SHP77 treated with DMSO at 0.1 percent for 48 hours (cell line): ENCODE data around the gene MMP8.
"Not testable (repeated sequence)": the region's sequence is repeated elsewhere in the genome, so short reads cannot be mapped to it uniquely, and the experiment has no call there.

ENCODE experiments used
- DNase-seq: peaks from one replicate; lab custom pipeline; 2025; lab: John Stamatoyannopoulos, UW

Gene MMP8

GRCh38 chr11:102724904-102725500 is at the start of gene MMP8:
Gene MMP8, minus strand, starts transcription at chr11:102724954. Its CDS starts 99 bp downstream, at chr11:102724855.
- DNase-seq = no peak

- no peak for DNase-seq
These were observed 48.6 kb upstream of the MMP8 start for GRCh38 chr11:102773386-102773785.

- no peak for DNase-seq
These were observed 46.6 kb upstream of the MMP8 start for GRCh38 chr11:102771351-102771750.

- DNase-seq = no peak
These were observed 45.4 kb upstream of the MMP8 start for GRCh38 chr11:102770191-102770590.

GRCh38 chr11:102767800-102768199 is 43.0 kb upstream of the MMP8 start:
- no peak for DNase-seq

GRCh38 chr11:102763440-102763839 is 38.7 kb upstream of the MMP8 start:
- DNase-seq = no peak

GRCh38 chr11:102762361-102762767 is 37.6 kb upstream of the MMP8 start:
- no peak for DNase-seq

GRCh38 chr11:102761646-102762238 is 37.0 kb upstream of the MMP8 start:
- no peak for DNase-seq

- DNase-seq = no peak
These were observed 35.7 kb upstream of the MMP8 start for GRCh38 chr11:102760344-102761035.

- no peak for DNase-seq
These were observed 33.2 kb upstream of the MMP8 start for GRCh38 chr11:102757823-102758549.

GRCh38 chr11:102753267-102753666 is 28.5 kb upstream of the MMP8 start:
- DNase-seq = no peak

- no peak for DNase-seq
These were observed 26.9 kb upstream of the MMP8 start for GRCh38 chr11:102751673-102752072.

- DNase-seq = no peak
These were observed 24.5 kb upstream of the MMP8 start for GRCh38 chr11:102749101-102749722.

- not testable (repeated sequence) for DNase-seq
These were observed 22.2 kb upstream of the MMP8 start for GRCh38 chr11:102746746-102747578.

GRCh38 chr11:102734650-102735049 is 9.9 kb upstream of the MMP8 start:
- no peak for DNase-seq

- peak; percentile 48 for DNase-seq
These were observed 8.6 kb upstream of the MMP8 start for GRCh38 chr11:102733232-102733875.

GRCh38 chr11:102730944-102731343 is 6.2 kb upstream of the MMP8 start:
- not testable (repeated sequence) for DNase-seq

GRCh38 chr11:102729849-102730815 is 5.4 kb upstream of the MMP8 start:
- DNase-seq = no peak

GRCh38 chr11:102727890-102728289 is 3.1 kb upstream of the MMP8 start:
- DNase-seq = no peak

GRCh38 chr11:102722821-102723220 is 1.9 kb downstream of the MMP8 start:
- no peak for DNase-seq
